Brain microvascular endothelial cell (primary cell): ENCODE data around the gene PLA2G4B.
A peak's percentile ranks its signal among the peaks of the same experiment; 100 is the strongest.

Source experiments
- DNase-seq: peaks from one replicate; pipeline ENCODE4 v3.0.0-alpha.2; 2020
- H3K27ac ChIP-seq: fragments of 250-450 bp; sonication (Bioruptor Pico); 2 replicates; pipeline ENCODE4 v1.5.1; 2020; ENCODE audit warnings: mild to moderate bottlenecking, moderate library complexity
- H3K27me3 ChIP-seq: fragments of 250-450 bp; sonication (Bioruptor Pico); replicated peaks from 2 replicates; pipeline ENCODE4 v1.5.1; 2020; ENCODE audit warnings: mild to moderate bottlenecking
- H3K36me3 ChIP-seq: fragments of 250-450 bp; sonication (Bioruptor Pico); replicated peaks from 2 replicates; pipeline ENCODE4 v1.5.1; 2020; ENCODE audit warnings: mild to moderate bottlenecking
- H3K4me3 ChIP-seq: 2 replicates; pipeline ENCODE4 v1.5.1; 2011; ENCODE audit warnings: low read depth, mild to moderate bottlenecking, control low read depth, low read length, moderate library complexity
- CTCF ChIP-seq: IDR thresholded peaks from 2 replicates; pipeline ENCODE4 v1.5.1; 2011; ENCODE audit warnings: low read depth, mild to moderate bottlenecking, moderate library complexity, low read length, control low read depth, inconsistent platforms; ENCODE audit errors: missing control alignments
- in situ Hi-C: cut with HindIII; loops from 2 replicates; pipeline ENCODE4 v1.10.0; 2017; ENCODE audit warnings: low sequenced_read_pairs, low pct_ligation_motif_present

Gene PLA2G4B

GRCh38 chr15:41890050-41890690, 51.5 kb downstream of the PLA2G4B start:
- no peak for DNase-seq
- in situ Hi-C loops: no loop called here
- Histone ChIP-seq H3K4me3 (no peak overlapping the region), H3K27ac (no peak overlapping the region), H3K27me3 (no peaks in the 10 kb centered on the region), H3K36me3 (no peaks in the 10 kb centered on the region)
- no peak for TF ChIP-seq CTCF

GRCh38 chr15:41891226-41891625, 52.6 kb downstream of the PLA2G4B start:
- H3K36me3 ChIP-seq: no peaks in the 10 kb centered on the region
- H3K27ac ChIP-seq: no peak overlapping the region
- H3K4me3 ChIP-seq: no peak overlapping the region
- DNase-seq: no peak
- H3K27me3 ChIP-seq: no peaks in the 10 kb centered on the region
- no peak for TF ChIP-seq CTCF
- in situ Hi-C loops: no loop called here

GRCh38 chr15:41891946-41892345, 53.3 kb downstream of the PLA2G4B start:
- no peak for DNase-seq
- no peaks in the 10 kb centered on the region for H3K36me3 ChIP-seq
- H3K27me3 ChIP-seq: no peaks in the 10 kb centered on the region
- H3K4me3 ChIP-seq: no peak overlapping the region
- no peak overlapping the region for H3K27ac ChIP-seq
- in situ Hi-C loops: no loop called here
- no peak for TF ChIP-seq CTCF

GRCh38 chr15:41892621-41893421, 54.2 kb downstream of the PLA2G4B start:
- Histone ChIP-seq H3K27ac (no peak overlapping the region), H3K27me3 (no peaks in the 10 kb centered on the region), H3K4me3 (no peak overlapping the region), H3K36me3 (no peaks in the 10 kb centered on the region)
- in situ Hi-C loops: no loop called here
- TF ChIP-seq CTCF: no peak
- no peak for DNase-seq

GRCh38 chr15:41893422-41894250, 55.0 kb downstream of the PLA2G4B start, which contains the start of gene SPTBN5:
SPTBN5 (minus strand) TSS chr15:41894053; CDS start chr15:41893497, 556 bp downstream.
- H3K36me3 ChIP-seq: no peaks in the 10 kb centered on the region
- no peak within 1 kb of the TSS for H3K27ac ChIP-seq
- no peaks in the 10 kb centered on the region for H3K27me3 ChIP-seq
- no peak for DNase-seq
- no peak for TF ChIP-seq CTCF
- in situ Hi-C loops: no loop called here
- peak within 1 kb of the TSS; percentile 24 for H3K4me3 ChIP-seq
